Measurements from ENCODE around the gene DGKE. TPM values are rescaled to one million over a fixed set of nuclear protein-coding genes. Genes with fewer than 3 reads are reported as not detected.

The DGKE gene
- total and polyA plus RNA-seq, 2 of the 8 experiments (the other 6 are each of a cell fraction or from before 2014, with no cell fraction given) = 1.7 to 7.4 TPM

GRCh38 chr17:56897646-56898424, 63.9 kb downstream of the DGKE start (continued):
- TF ChIP-seq, protein P1, sequence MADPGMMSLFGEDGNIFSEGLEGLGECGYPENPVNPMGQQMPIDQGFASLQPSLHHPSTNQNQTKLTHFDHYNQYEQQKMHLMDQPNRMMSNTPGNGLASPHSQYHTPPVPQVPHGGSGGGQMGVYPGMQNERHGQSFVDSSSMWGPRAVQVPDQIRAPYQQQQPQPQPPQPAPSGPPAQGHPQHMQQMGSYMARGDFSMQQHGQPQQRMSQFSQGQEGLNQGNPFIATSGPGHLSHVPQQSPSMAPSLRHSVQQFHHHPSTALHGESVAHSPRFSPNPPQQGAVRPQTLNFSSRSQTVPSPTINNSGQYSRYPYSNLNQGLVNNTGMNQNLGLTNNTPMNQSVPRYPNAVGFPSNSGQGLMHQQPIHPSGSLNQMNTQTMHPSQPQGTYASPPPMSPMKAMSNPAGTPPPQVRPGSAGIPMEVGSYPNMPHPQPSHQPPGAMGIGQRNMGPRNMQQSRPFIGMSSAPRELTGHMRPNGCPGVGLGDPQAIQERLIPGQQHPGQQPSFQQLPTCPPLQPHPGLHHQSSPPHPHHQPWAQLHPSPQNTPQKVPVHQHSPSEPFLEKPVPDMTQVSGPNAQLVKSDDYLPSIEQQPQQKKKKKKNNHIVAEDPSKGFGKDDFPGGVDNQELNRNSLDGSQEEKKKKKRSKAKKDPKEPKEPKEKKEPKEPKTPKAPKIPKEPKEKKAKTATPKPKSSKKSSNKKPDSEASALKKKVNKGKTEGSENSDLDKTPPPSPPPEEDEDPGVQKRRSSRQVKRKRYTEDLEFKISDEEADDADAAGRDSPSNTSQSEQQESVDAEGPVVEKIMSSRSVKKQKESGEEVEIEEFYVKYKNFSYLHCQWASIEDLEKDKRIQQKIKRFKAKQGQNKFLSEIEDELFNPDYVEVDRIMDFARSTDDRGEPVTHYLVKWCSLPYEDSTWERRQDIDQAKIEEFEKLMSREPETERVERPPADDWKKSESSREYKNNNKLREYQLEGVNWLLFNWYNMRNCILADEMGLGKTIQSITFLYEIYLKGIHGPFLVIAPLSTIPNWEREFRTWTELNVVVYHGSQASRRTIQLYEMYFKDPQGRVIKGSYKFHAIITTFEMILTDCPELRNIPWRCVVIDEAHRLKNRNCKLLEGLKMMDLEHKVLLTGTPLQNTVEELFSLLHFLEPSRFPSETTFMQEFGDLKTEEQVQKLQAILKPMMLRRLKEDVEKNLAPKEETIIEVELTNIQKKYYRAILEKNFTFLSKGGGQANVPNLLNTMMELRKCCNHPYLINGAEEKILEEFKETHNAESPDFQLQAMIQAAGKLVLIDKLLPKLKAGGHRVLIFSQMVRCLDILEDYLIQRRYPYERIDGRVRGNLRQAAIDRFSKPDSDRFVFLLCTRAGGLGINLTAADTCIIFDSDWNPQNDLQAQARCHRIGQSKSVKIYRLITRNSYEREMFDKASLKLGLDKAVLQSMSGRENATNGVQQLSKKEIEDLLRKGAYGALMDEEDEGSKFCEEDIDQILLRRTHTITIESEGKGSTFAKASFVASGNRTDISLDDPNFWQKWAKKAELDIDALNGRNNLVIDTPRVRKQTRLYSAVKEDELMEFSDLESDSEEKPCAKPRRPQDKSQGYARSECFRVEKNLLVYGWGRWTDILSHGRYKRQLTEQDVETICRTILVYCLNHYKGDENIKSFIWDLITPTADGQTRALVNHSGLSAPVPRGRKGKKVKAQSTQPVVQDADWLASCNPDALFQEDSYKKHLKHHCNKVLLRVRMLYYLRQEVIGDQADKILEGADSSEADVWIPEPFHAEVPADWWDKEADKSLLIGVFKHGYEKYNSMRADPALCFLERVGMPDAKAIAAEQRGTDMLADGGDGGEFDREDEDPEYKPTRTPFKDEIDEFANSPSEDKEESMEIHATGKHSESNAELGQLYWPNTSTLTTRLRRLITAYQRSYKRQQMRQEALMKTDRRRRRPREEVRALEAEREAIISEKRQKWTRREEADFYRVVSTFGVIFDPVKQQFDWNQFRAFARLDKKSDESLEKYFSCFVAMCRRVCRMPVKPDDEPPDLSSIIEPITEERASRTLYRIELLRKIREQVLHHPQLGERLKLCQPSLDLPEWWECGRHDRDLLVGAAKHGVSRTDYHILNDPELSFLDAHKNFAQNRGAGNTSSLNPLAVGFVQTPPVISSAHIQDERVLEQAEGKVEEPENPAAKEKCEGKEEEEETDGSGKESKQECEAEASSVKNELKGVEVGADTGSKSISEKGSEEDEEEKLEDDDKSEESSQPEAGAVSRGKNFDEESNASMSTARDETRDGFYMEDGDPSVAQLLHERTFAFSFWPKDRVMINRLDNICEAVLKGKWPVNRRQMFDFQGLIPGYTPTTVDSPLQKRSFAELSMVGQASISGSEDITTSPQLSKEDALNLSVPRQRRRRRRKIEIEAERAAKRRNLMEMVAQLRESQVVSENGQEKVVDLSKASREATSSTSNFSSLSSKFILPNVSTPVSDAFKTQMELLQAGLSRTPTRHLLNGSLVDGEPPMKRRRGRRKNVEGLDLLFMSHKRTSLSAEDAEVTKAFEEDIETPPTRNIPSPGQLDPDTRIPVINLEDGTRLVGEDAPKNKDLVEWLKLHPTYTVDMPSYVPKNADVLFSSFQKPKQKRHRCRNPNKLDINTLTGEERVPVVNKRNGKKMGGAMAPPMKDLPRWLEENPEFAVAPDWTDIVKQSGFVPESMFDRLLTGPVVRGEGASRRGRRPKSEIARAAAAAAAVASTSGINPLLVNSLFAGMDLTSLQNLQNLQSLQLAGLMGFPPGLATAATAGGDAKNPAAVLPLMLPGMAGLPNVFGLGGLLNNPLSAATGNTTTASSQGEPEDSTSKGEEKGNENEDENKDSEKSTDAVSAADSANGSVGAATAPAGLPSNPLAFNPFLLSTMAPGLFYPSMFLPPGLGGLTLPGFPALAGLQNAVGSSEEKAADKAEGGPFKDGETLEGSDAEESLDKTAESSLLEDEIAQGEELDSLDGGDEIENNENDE (IDR thresholded peaks at IDR 0.05; ENCODE audit: insufficient replicate concordance, low read length) = no peak
- TF ChIP-seq FOSL1 (IDR thresholded peaks at IDR 0.05; ENCODE audit: insufficient read depth, low read depth, low read length) (no peak), SUZ12 (IDR thresholded peaks at IDR 0.05; ENCODE audit: low read length) (no peak), MAFK (IDR thresholded peaks at IDR 0.05; ENCODE audit: low read depth, low read length) (no peak), POLR2A (IDR thresholded peaks at IDR 0.05; ENCODE audit: control extremely low read depth in 1 of 2, low read depth in 2 of 2, low read length in 2 of 2) (no peak), SIRT6 (IDR thresholded peaks at IDR 0.05; ENCODE audit: low read length) (no peak)
